Ishikawa (cell line): ENCODE measurements around the gene P3H2.

Experiments
- FOXM1 ChIP-seq: IDR thresholded peaks from 2 replicates; pipeline ENCODE4 v1.6.1; 2012; ENCODE audit warnings: low read depth, borderline replicate concordance
- TAF1 ChIP-seq: IDR thresholded peaks from 2 replicates; pipeline ENCODE4 v1.6.1; 2012; ENCODE audit warnings: low read depth, mild to moderate bottlenecking
- TF ChIP-seq, protein P1 (sequence below): IDR thresholded peaks from 2 replicates; pipeline ENCODE4 v1.6.1; 2012; ENCODE audit warnings: low read depth, mild to moderate bottlenecking

DNA sequence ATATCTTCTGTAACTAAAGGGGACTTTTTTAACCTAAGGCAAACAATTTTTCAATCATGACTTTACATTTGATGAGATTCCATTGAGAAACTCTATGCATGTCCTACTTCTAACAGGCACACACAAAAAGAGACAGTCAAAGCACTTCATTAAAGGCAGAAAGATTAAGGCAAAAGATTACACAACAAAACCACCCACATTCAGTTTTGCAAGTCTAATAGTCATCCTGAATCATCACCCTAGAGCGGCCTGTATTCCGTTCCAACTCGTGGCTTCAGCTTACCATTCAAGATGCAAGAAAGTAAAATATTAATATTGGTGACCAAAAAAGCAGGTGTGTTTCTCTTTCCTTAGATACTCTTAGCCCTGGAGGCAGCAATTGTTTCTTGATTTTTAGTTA lies 205.9 kb downstream of the P3H2 start:
- TF ChIP-seq, protein P1, sequence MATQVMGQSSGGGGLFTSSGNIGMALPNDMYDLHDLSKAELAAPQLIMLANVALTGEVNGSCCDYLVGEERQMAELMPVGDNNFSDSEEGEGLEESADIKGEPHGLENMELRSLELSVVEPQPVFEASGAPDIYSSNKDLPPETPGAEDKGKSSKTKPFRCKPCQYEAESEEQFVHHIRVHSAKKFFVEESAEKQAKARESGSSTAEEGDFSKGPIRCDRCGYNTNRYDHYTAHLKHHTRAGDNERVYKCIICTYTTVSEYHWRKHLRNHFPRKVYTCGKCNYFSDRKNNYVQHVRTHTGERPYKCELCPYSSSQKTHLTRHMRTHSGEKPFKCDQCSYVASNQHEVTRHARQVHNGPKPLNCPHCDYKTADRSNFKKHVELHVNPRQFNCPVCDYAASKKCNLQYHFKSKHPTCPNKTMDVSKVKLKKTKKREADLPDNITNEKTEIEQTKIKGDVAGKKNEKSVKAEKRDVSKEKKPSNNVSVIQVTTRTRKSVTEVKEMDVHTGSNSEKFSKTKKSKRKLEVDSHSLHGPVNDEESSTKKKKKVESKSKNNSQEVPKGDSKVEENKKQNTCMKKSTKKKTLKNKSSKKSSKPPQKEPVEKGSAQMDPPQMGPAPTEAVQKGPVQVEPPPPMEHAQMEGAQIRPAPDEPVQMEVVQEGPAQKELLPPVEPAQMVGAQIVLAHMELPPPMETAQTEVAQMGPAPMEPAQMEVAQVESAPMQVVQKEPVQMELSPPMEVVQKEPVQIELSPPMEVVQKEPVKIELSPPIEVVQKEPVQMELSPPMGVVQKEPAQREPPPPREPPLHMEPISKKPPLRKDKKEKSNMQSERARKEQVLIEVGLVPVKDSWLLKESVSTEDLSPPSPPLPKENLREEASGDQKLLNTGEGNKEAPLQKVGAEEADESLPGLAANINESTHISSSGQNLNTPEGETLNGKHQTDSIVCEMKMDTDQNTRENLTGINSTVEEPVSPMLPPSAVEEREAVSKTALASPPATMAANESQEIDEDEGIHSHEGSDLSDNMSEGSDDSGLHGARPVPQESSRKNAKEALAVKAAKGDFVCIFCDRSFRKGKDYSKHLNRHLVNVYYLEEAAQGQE, result no peak
- TF ChIP-seq TAF1 (no peak), FOXM1 (no peak)
